ENCODE results near the gene HOXA1.

Gene HOXA1

DNA sequence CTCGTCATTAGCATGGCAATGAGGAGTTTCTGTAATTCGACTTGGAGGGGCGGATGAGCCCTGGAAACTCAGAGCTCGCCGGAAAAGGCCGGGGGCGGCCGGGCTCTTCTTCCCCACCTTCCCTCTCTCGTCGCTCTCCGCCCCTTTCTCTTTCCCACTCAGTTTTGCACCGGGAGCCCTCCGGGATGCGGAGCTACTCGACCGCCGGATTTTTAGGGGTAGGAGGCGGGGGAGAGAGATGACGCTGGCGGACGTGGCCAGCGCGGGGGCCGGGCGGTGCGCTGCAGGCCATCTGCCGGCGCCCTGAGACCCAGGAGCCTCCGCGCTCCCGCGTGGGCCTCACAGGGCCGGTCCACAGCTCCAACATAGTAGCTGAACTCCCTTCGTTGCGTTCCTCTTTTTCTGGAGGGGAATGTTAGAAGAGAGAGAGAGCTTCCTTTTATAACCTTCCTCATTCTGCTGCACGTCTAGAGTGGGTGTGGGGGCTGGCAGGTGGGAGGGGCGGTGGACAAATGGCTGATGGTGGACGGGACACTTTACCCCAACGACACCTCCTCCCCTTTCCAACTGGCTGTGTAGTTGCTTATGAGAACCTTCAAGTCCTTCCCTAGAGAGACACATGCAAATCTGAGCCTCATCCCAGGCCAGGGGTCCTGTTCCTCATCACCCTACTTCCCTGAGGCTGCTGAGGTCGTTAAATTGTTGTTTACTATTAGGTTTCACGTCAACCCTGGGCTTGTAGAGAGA is 1.1 kb upstream of the HOXA1 start:
- Histone ChIP-seq H4K8ac (ENCODE audit: low read length) (no peak overlapping the region), H2BK15ac (ENCODE audit: low read depth, poor library complexity, severe bottlenecking) (no peak overlapping the region), H2BK12ac (ENCODE audit: low read length in 2 of 2) (peak overlapping the region in 1 of 2 experiments; percentile 47), H3K9me3 (ENCODE audit: control insufficient read depth, low read length) (no peaks in the 10 kb centered on the region), H3K27ac (ENCODE audit: low read length, poor library complexity, severe bottlenecking) (peak overlapping the region; percentile 84), H2AFZ (ENCODE audit: low read depth, low read length) (peak overlapping the region; percentile 52), H4K91ac (ENCODE audit: low read length) (no peak overlapping the region), H3K18ac (ENCODE audit: low read depth in 1 of 2, low read length in 2 of 2) (peak overlapping the region; percentile 37 to 71), H3K14ac (ENCODE audit: low read length in 2 of 2) (no peak overlapping the region), H3K23ac (ENCODE audit: low read length in 2 of 2) (peak overlapping the region in 1 of 2 experiments; percentile 14), H3K4me2 (ENCODE audit: low read length, poor library complexity, severe bottlenecking) (peak overlapping the region; percentile 80), H3K4me1 (ENCODE audit: control insufficient read depth, insufficient read depth, low read depth, low read length) (peaks cover 11% of the 10 kb centered on the region), H3K79me1 (replicated peaks; ENCODE audit: low read length, poor library complexity, severe bottlenecking) (peaks cover 1% of the 10 kb centered on the region), H2BK5ac (ENCODE audit: low read depth, low read length, poor library complexity, severe bottlenecking) (peak overlapping the region; percentile 93), H2AK5ac (ENCODE audit: low read length, severe bottlenecking) (peak overlapping the region; percentile 35), H3K27me3 (ENCODE audit: control insufficient read depth in 1 of 2, insufficient read depth in 1 of 2, low read length in 2 of 2) (no peaks in the 10 kb centered on the region), H3K4me3 (ENCODE audit: insufficient read depth in 1 of 2, low read depth in 1 of 2, low read length in 2 of 2) (peak overlapping the region; percentile 85 to 92), H3K9ac (ENCODE audit: low read length) (peak overlapping the region; percentile 96), H2BK120ac (ENCODE audit: low read depth, low read length) (peak overlapping the region; percentile 29), H3K36me3 (ENCODE audit: control insufficient read depth in 1 of 2, insufficient read depth in 2 of 2, low read depth in 1 of 2, low read length in 2 of 2) (peaks cover 7 to 12% of the 10 kb centered on the region in 2 experiments), H3K4ac (ENCODE audit: low read depth in 1 of 2, low read length in 2 of 2) (peak overlapping the region in 1 of 2 experiments; percentile 13)
- 0% methylated on average over 24 of the region's 41 CpGs for WGBS
- DNase-seq: peak; percentile 40

- DNase-seq: no peak
- Histone ChIP-seq H3K9me3 (ENCODE audit: control insufficient read depth, low read length) (no peaks in the 10 kb centered on the region), H3K79me1 (replicated peaks; ENCODE audit: low read length, poor library complexity, severe bottlenecking) (peaks cover 1% of the 10 kb centered on the region), H2BK15ac (ENCODE audit: low read depth, poor library complexity, severe bottlenecking) (peak overlapping the region; percentile 36), H3K27ac (ENCODE audit: low read length, poor library complexity, severe bottlenecking) (peak overlapping the region; percentile 52), H3K4me3 (ENCODE audit: insufficient read depth in 1 of 2, low read depth in 1 of 2, low read length in 2 of 2) (peak overlapping the region; percentile 62 to 92), H4K91ac (ENCODE audit: low read length) (no peak overlapping the region), H2AFZ (ENCODE audit: low read depth, low read length) (no peak overlapping the region), H3K4ac (ENCODE audit: low read depth in 1 of 2, low read length in 2 of 2) (no peak overlapping the region), H3K18ac (ENCODE audit: low read depth in 1 of 2, low read length in 2 of 2) (peak overlapping the region in 1 of 2 experiments; percentile 21), H2BK120ac (ENCODE audit: low read depth, low read length) (peak overlapping the region; percentile 58), H3K9ac (ENCODE audit: low read length) (peak overlapping the region; percentile 82), H2BK5ac (ENCODE audit: low read depth, low read length, poor library complexity, severe bottlenecking) (no peak overlapping the region), H3K36me3 (ENCODE audit: control insufficient read depth in 1 of 2, insufficient read depth in 2 of 2, low read depth in 1 of 2, low read length in 2 of 2) (peaks cover 0 to 3% of the 10 kb centered on the region in 2 experiments), H3K4me1 (ENCODE audit: control insufficient read depth, insufficient read depth, low read depth, low read length) (peaks cover 9% of the 10 kb centered on the region), H3K23ac (ENCODE audit: low read length in 2 of 2) (no peak overlapping the region), H4K8ac (ENCODE audit: low read length) (peak overlapping the region; percentile 32), H3K4me2 (ENCODE audit: low read length, poor library complexity, severe bottlenecking) (peak overlapping the region; percentile 96), H2BK12ac (ENCODE audit: low read length in 2 of 2) (peak overlapping the region in 1 of 2 experiments; percentile 62), H2AK5ac (ENCODE audit: low read length, severe bottlenecking) (no peak overlapping the region), H3K27me3 (ENCODE audit: control insufficient read depth in 1 of 2, insufficient read depth in 1 of 2, low read length in 2 of 2) (no peaks in the 10 kb centered on the region), H3K14ac (ENCODE audit: low read length in 2 of 2) (no peak overlapping the region)
- WGBS: 9% methylated on average over 31 of the region's 33 CpGs
These were observed 527 bp downstream of the HOXA1 start for GRCh38 chr7:27095050-27095896.

DNA sequence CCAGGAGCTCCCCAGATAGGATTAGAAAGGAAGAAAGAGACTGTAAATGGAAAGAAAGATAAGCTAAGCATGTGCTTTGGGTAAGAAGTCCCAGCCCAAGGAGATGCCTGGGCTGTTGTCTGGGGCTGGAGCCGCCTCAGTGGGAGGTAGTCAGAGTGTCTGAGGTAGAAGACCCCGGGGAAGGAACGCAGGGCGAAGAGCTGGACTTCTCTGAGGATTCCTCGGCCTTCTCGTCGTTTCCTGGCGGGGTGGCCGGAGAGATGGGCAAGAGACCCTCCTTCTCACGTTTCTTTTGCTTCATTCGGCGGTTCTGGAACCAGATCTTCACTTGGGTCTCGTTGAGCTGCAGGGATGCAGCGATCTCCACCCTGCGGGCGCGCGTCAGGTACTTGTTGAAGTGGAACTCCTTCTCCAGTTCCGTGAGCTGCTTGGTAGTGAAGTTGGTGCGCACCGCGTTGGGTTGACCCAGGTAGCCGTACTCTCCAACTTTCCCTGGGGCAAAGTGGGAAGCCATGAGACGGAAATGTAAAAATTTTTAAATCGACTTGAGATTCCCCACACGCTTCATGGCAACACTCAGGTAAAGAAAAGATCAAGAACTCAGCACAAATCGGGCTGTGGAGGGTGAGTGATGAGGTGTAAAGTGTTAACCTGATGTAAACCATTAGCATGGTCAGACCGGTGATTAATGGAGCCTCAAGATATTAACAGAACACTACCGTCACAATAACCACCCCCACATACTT is 1.3 kb downstream of the HOXA1 start:
- Histone ChIP-seq H3K14ac (ENCODE audit: low read length in 2 of 2) (no peak overlapping the region), H2BK15ac (ENCODE audit: low read depth, poor library complexity, severe bottlenecking) (no peak overlapping the region), H3K27me3 (ENCODE audit: control insufficient read depth in 1 of 2, insufficient read depth in 1 of 2, low read length in 2 of 2) (no peaks in the 10 kb centered on the region), H3K27ac (ENCODE audit: low read length, poor library complexity, severe bottlenecking) (no peak overlapping the region), H3K79me1 (replicated peaks; ENCODE audit: low read length, poor library complexity, severe bottlenecking) (peaks cover 1% of the 10 kb centered on the region), H3K9me3 (ENCODE audit: control insufficient read depth, low read length) (no peaks in the 10 kb centered on the region), H4K91ac (ENCODE audit: low read length) (no peak overlapping the region), H3K23ac (ENCODE audit: low read length in 2 of 2) (no peak overlapping the region), H3K4me2 (ENCODE audit: low read length, poor library complexity, severe bottlenecking) (peak overlapping the region; percentile 96), H2BK12ac (ENCODE audit: low read length in 2 of 2) (no peak overlapping the region), H3K9ac (ENCODE audit: low read length) (peak overlapping the region; percentile 82), H4K8ac (ENCODE audit: low read length) (no peak overlapping the region), H3K18ac (ENCODE audit: low read depth in 1 of 2, low read length in 2 of 2) (no peak overlapping the region), H2AFZ (ENCODE audit: low read depth, low read length) (no peak overlapping the region), H2BK120ac (ENCODE audit: low read depth, low read length) (no peak overlapping the region), H3K4me3 (ENCODE audit: insufficient read depth in 1 of 2, low read depth in 1 of 2, low read length in 2 of 2) (peak overlapping the region in 1 of 2 experiments; percentile 92), H3K4ac (ENCODE audit: low read depth in 1 of 2, low read length in 2 of 2) (no peak overlapping the region), H2BK5ac (ENCODE audit: low read depth, low read length, poor library complexity, severe bottlenecking) (no peak overlapping the region), H2AK5ac (ENCODE audit: low read length, severe bottlenecking) (no peak overlapping the region), H3K36me3 (ENCODE audit: control insufficient read depth in 1 of 2, insufficient read depth in 2 of 2, low read depth in 1 of 2, low read length in 2 of 2) (peaks cover 0 to 3% of the 10 kb centered on the region in 2 experiments), H3K4me1 (ENCODE audit: control insufficient read depth, insufficient read depth, low read depth, low read length) (peaks cover 9% of the 10 kb centered on the region)
- no peak for DNase-seq
- 41% methylated on average over 28 of the region's 29 CpGs for WGBS
